HEK293 (cell line): ENCODE results near the gene RPUSD1.

Experiments
- BCL11B ChIP-seq: fragments of 450-650 bp; formaldehyde crosslinking; IDR thresholded peaks from 2 replicates; pipeline ENCODE4 v1.5.1; 2016; ENCODE audit warnings: low read depth, missing biosample characterization, missing genetic modification characterization
- CTCF ChIP-seq: fragments of 450-650 bp; formaldehyde crosslinking; IDR thresholded peaks from 2 replicates; pipeline ENCODE4 v1.5.1; 2016; ENCODE audit warnings: missing biosample characterization, missing genetic modification characterization
- REST ChIP-seq: fragments of 450-650 bp; formaldehyde crosslinking; IDR thresholded peaks from 2 replicates; pipeline ENCODE4 v1.5.1; 2016; ENCODE audit warnings: missing biosample characterization, missing genetic modification characterization
- ZFP3 ChIP-seq: fragments of 450-650 bp; formaldehyde crosslinking; IDR thresholded peaks from 2 replicates; pipeline ENCODE4 v1.5.1; 2016; ENCODE audit warnings: low read depth, missing biosample characterization, missing genetic modification characterization
- ZNF184 ChIP-seq: fragments of 450-650 bp; IDR thresholded peaks from 2 replicates; pipeline ENCODE4 v1.5.1; 2018; ENCODE audit warnings: missing biosample characterization, mild to moderate bottlenecking, missing genetic modification characterization
- ZNF202 ChIP-seq: fragments of 450-650 bp; formaldehyde crosslinking; IDR thresholded peaks from 2 replicates; pipeline ENCODE4 v1.5.1; 2016; ENCODE audit warnings: missing biosample characterization, missing genetic modification characterization, borderline replicate concordance
- ZNF221 ChIP-seq: fragments of 450-650 bp; formaldehyde crosslinking; IDR thresholded peaks from 2 replicates; pipeline ENCODE4 v1.5.1; 2017; ENCODE audit warnings: missing biosample characterization, missing genetic modification characterization, borderline replicate concordance
- ZNF239 ChIP-seq: fragments of 450-650 bp; formaldehyde crosslinking; IDR thresholded peaks from 2 replicates; pipeline ENCODE4 v1.5.1; 2016; ENCODE audit warnings: missing biosample characterization, missing genetic modification characterization
- ZNF555 ChIP-seq: fragments of 450-650 bp; formaldehyde crosslinking; conservative IDR thresholded peaks from 2 replicates; pipeline ENCODE4 v1.5.1; 2017; ENCODE audit warnings: missing biosample characterization, mild to moderate bottlenecking, missing genetic modification characterization, inconsistent platforms
- TF ChIP-seq, protein P1 (sequence below): fragments of 450-650 bp; formaldehyde crosslinking; IDR thresholded peaks from 2 replicates; pipeline ENCODE4 v1.5.1; 2017; ENCODE audit warnings: missing biosample characterization, missing genetic modification characterization
- TF ChIP-seq, protein P2 (sequence below): fragments of 450-650 bp; formaldehyde crosslinking; IDR thresholded peaks from 2 replicates; pipeline ENCODE4 v1.5.1; 2016; ENCODE audit warnings: missing biosample characterization, missing genetic modification characterization

DNA sequence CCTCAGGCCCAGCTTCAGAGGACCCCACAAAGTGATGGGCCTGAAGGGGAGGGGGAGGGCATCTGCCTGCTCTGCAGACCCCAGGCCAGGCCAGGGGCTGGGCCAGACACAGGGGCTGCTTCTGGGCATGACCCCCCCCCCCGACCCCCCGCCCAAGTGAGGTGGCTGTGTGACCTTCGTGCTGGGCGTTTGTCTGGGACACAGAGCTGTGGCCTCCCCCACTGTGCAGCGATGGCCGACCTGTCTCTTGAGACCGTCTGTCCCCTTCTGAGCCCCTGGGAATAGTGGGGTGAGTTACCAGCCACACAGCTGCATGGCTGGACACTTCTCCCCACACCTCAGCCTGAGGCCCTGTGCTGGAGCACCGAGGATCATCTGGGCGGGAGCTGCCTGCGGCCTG, 47.2 kb upstream of the RPUSD1 start:
- TF ChIP-seq, protein P1, sequence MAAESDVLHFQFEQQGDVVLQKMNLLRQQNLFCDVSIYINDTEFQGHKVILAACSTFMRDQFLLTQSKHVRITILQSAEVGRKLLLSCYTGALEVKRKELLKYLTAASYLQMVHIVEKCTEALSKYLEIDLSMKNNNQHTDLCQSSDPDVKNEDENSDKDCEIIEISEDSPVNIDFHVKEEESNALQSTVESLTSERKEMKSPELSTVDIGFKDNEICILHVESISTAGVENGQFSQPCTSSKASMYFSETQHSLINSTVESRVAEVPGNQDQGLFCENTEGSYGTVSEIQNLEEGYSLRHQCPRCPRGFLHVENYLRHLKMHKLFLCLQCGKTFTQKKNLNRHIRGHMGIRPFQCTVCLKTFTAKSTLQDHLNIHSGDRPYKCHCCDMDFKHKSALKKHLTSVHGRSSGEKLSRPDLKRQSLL, result no peak
- TF ChIP-seq ZNF202 (tag by site-specific recombination) (no peak), CTCF (tag by site-specific recombination) (no peak), ZNF555 (tag by site-specific recombination) (no peak), ZNF184 (tag by site-specific recombination) (no peak), ZNF221 (tag by site-specific recombination) (no peak), ZFP3 (tag by site-specific recombination) (no peak), REST (tag by site-specific recombination) (no peak), BCL11B (tag by site-specific recombination) (no peak), ZNF239 (tag by site-specific recombination) (no peak)
- TF ChIP-seq, protein P2, sequence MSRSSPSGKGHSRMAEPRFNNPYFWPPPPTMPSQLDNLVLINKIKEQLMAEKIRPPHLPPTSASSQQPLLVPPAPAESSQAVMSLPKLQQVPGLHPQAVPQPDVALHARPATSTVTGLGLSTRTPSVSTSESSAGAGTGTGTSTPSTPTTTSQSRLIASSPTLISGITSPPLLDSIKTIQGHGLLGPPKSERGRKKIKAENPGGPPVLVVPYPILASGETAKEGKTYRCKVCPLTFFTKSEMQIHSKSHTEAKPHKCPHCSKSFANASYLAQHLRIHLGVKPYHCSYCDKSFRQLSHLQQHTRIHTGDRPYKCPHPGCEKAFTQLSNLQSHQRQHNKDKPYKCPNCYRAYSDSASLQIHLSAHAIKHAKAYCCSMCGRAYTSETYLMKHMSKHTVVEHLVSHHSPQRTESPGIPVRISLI (tag by site-specific recombination), result no peak
